AG09309 (cell line): ENCODE data around the gene MTUS2.

ENCODE experiments used
- DNase-seq: peaks from one replicate; pipeline ENCODE4 v3.0.0-alpha.2; 2010; ENCODE audit warnings: low read depth
- H3K4me3 ChIP-seq: 2 replicates; pipeline ENCODE4 v1.5.1; 2011; ENCODE audit warnings: mild to moderate bottlenecking, low read depth, low read length, moderate library complexity; ENCODE audit not compliant: control insufficient read depth
- TF ChIP-seq, protein P1 (sequence below): IDR thresholded peaks from 2 replicates; pipeline ENCODE4 v1.5.1; 2011; ENCODE audit warnings: mild to moderate bottlenecking, low read depth, low read length, inconsistent platforms; ENCODE audit not compliant: insufficient read depth, control insufficient read depth; ENCODE audit errors: missing control alignments

The MTUS2 gene

DNA sequence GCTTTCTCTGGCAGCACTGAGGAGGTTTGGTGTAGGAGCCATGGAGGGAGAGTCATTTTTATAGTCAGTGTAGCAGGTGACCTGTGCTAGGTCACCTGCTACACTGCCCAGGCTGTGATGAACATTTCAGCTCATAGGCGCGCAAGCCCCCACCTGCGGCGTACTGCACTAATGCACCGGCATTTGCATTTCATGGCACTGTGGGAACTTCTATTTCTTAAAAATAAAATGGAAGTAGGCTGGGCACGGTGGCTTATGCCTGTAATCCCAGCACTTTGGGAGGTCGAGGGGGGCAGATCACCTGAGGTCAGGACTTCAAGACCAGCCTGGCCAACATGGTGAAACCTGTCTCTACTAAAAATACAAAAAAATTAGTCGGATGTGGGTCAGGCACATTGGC is 674.4 kb downstream of the MTUS2 start:
- no peak overlapping the region for H3K4me3 ChIP-seq
- TF ChIP-seq, protein P1, sequence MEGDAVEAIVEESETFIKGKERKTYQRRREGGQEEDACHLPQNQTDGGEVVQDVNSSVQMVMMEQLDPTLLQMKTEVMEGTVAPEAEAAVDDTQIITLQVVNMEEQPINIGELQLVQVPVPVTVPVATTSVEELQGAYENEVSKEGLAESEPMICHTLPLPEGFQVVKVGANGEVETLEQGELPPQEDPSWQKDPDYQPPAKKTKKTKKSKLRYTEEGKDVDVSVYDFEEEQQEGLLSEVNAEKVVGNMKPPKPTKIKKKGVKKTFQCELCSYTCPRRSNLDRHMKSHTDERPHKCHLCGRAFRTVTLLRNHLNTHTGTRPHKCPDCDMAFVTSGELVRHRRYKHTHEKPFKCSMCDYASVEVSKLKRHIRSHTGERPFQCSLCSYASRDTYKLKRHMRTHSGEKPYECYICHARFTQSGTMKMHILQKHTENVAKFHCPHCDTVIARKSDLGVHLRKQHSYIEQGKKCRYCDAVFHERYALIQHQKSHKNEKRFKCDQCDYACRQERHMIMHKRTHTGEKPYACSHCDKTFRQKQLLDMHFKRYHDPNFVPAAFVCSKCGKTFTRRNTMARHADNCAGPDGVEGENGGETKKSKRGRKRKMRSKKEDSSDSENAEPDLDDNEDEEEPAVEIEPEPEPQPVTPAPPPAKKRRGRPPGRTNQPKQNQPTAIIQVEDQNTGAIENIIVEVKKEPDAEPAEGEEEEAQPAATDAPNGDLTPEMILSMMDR: no peak
- no peak for DNase-seq

DNA sequence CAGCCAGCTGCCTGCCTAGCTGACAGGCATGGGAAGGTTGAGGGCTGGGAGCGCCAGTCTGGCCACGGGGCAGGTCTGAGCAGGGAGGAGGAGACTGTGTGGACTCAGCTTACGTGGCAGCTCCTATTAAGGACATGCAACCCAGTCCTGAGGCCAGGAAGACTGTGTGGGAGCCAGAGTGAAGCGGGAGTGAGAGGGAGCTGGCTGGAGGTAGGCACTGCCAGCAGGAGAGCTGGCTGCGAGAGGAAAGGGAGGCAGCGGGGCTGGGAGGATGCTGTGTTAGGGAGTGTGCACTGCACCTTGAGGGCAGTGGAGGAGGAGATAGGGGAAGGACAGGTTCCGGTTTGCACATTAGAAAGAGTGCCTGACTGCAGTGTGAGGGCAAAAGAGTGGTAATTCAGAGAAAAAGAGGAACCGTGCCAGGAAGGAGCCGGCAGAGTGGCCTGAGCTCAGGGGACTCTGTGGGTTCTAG is 676.1 kb downstream of the MTUS2 start:
- TF ChIP-seq, protein P1: no peak

DNA sequence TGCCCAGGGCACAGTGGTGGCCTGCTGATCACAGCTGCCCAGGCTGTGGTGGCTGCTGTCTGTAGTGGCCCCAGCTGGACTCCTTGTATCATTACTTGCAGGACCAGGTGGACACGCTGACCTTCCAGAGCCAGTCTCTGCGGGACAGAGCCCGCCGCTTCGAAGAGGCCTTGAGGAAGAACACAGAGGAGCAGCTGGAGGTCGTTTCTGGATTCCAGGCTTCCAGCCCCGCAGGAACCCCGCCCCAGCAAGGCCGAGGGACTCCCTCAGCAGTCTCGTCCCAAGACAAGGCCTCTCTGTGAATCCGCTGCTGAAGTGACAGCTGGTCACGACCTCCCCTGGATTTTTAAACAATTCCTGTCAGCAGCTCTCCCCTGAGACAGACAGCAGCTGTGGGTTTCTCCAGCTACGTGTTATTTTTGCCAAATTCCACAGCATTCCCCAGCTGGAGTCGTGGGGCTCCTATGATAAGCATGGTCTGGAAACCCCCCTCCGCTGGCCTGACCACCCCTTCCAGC is 677.1 kb downstream of the MTUS2 start:
- no peak for DNase-seq
- no peak overlapping the region for H3K4me3 ChIP-seq
- TF ChIP-seq, protein P1: no peak

More for the DNA sequence above, 676.1 kb downstream of the MTUS2 start:
- no peak for DNase-seq
- no peak overlapping the region for H3K4me3 ChIP-seq

DNA sequence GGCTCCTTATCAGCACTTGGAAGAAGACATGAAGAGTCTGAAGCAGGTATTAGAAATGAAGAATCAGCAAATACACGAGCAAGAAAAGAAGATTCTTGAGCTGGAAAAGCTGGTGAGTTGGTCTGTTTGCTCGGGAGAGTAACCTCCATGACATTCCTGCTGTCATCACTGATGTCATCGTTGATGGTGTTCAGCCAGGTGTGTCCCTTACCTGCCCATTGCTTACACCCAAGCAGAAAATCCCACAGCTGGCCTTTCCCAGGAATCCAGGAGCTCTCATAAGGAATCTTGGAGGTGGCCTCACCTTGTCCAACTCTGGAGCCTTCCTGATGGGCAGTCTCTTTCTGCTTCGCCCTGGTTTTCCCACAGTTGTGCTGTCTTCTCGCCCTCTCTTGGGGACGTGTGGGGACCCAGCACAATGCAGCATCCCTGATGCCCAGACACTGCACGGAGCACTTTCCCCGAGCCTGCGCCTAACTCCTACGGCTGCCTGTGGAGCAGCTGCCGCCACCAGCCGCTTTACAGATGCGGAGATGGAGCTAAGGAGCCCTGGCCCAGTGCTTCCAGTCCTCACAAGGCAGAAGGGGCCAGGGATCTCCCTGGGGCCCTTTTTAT is 678.4 kb downstream of the MTUS2 start:
- TF ChIP-seq, protein P1: no peak
- no peak for DNase-seq
- no peak overlapping the region for H3K4me3 ChIP-seq

DNA sequence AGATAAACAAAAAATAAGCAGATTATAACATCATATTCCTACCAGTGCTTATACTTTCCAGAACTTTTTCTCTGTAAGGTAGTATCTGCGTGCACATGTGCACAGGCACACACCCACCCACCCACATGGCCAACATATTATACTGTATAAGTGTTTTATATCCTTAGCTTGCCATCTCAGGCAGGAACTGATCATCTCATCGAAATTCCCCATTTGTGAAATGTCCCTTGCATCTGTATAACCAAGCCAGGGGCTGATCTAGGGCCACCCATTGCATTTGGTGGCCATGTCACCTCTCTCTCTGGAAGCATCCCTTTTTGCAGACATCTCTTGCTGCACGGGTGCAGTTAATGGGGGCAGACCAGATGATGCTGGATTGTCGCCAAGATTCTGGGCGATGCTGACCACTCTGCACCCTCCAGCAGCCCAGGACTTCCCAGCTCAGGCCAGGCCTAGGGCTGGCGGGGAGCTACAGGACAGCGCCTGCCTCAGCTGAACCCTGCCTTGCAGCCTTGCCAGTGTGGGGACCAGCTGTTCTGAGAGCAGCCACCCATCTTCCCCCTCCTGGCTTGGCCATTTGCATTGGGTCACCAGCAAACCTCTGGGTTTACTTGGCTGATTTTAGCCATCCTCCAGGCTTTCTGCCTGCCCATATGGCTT is 679.5 kb downstream of the MTUS2 start:
- H3K4me3 ChIP-seq: no peak overlapping the region
- TF ChIP-seq, protein P1: no peak
- DNase-seq: no peak

DNA sequence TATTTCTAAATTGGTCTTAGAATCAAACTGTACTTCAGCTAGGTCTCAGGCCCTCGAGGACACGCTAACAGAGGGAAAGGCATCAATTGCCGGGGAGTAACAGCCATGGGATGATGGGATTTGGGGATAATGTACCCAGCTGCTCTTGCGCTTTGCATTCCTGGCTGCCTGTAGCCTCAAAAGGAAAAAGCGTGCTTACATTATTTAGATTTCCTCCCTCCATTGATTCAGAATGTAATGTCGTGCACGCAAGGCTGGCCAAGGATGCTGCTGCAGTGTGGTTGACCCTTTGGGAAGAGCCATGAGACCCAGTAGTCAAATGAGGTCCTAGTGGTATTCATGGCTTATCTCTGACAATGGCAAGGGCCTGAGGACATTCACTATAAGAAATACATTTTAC is 680.2 kb downstream of the MTUS2 start:
- TF ChIP-seq, protein P1: no peak
- H3K4me3 ChIP-seq: no peak overlapping the region

More for the DNA sequence above, 680.2 kb downstream of the MTUS2 start:
- DNase-seq: no peak
